GM12865 (cell line): Measurements from ENCODE around the gene EOMES.

Source experiments
- DNase-seq: peaks from one replicate; pipeline ENCODE4 v3.0.0; 2010; ENCODE audit warnings: low read depth
- H3K4me3 ChIP-seq: 2 replicates; pipeline ENCODE4 v1.5.1; 2011; ENCODE audit warnings: mild to moderate bottlenecking, low read depth, low read length, control low read depth
- CTCF ChIP-seq: IDR thresholded peaks from 2 replicates; pipeline ENCODE4 v1.5.1; 2011; ENCODE audit warnings: low read length, control low read depth, low read depth, inconsistent platforms; ENCODE audit not compliant: insufficient read depth; ENCODE audit errors: missing control alignments

EOMES gene

GRCh38 chr3:27746838-27747237 is 24.7 kb upstream of the EOMES start:
- no peak overlapping the region for H3K4me3 ChIP-seq
- DNase-seq, result no peak
- TF ChIP-seq CTCF, result no peak

GRCh38 chr3:27740854-27741253 is 18.7 kb upstream of the EOMES start:
- TF ChIP-seq CTCF, result no peak
- H3K4me3 ChIP-seq, result no peak overlapping the region
- DNase-seq, result no peak

- DNase-seq, result no peak
- no peak for TF ChIP-seq CTCF
- H3K4me3 ChIP-seq, result no peak overlapping the region
Observed at GRCh38 chr3:27737091-27737490, 15.0 kb upstream of the EOMES start.

- H3K4me3 ChIP-seq, result no peak overlapping the region
- no peak for TF ChIP-seq CTCF
- DNase-seq, result no peak
Observed at GRCh38 chr3:27730774-27731659, 8.9 kb upstream of the EOMES start.

- H3K4me3 ChIP-seq, result no peak overlapping the region
- no peak for TF ChIP-seq CTCF
- no peak for DNase-seq
Observed at GRCh38 chr3:27729748-27730611, 7.9 kb upstream of the EOMES start.

GRCh38 chr3:27729325-27729724 is 7.2 kb upstream of the EOMES start:
- TF ChIP-seq CTCF, result no peak
- DNase-seq, result no peak
- no peak overlapping the region for H3K4me3 ChIP-seq
